GM18526 (cell line): ENCODE data around the gene WDR45B.

Experiments used
- POLR2A ChIP-seq: IDR thresholded peaks from 3 replicates; pipeline ENCODE4 v1.6.1; 2011; ENCODE audit not compliant: insufficient read length; ENCODE audit errors: extremely low read depth

Gene WDR45B

GRCh38 chr17:82567286-82567685 is 81.0 kb downstream of the WDR45B start:
- TF ChIP-seq POLR2A: no peak

- TF ChIP-seq POLR2A: no peak
Observed at GRCh38 chr17:82566129-82566960, 81.9 kb downstream of the WDR45B start.

GRCh38 chr17:82565551-82565950 is 82.7 kb downstream of the WDR45B start:
- no peak for TF ChIP-seq POLR2A
